Stimulated activated CD8-positive, alpha-beta memory T cell treated with anti-CD3 and anti-CD28 coated beads, Interleukin-4, amount 100 ng/mL, for 4 hours (primary cell): ENCODE measurements around the gene POLDIP3.
A peak's percentile ranks its signal among the peaks of the same experiment; 100 is the strongest.
"Not testable (repeated sequence)": the region's sequence is repeated elsewhere in the genome, so short reads cannot be mapped to it uniquely, and the experiment has no call there.

Source experiments
- DNase-seq, 2 donors: peaks; one replicate each; pipeline ENCODE4 v3.0.0-alpha.2; 2020; ENCODE audit warnings: low read depth in 2 of 2, low spot score in 1 of 2

POLDIP3 gene

DNA sequence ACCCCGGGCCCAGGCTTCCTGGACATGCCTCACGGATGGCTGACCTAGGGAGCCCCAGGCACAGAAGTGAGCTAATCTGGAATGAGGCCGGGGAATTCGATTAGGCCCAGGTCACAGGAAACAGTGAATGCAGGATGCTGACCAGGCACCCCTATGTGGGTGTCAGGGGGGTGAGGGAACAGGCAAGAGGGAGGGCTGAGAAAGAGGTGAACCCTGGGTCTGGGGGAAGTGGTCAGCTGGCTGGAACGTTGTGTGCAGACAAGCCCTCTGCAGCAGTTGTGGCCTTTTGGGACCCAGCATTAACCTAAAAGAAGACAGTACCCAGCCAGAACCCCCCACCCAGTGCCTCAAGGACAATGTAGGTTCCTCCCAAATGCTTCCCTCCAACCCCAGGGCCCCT lies 52.8 kb downstream of the POLDIP3 start:
- DNase-seq = no peak

DNA sequence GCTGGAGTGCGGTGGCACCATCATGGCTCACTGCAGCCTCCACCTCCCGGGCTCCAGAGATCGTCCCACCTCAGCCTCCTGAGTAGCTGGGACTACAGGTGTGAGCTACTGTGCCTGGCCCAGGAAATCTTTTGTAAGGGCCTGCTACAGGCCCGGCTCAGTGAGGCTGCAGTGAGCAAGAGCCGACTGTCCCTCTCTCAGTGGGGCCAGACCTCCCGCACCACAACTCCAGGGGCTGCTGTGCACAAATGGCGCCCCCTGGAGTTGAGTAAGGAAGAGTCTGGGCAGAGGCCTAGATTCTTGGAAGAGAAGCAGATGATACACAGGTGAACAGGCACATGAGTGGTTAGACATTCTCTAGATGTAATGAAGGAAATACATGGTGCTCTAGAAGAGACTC lies 53.9 kb downstream of the POLDIP3 start:
- DNase-seq = no peak

GRCh38 chr22:42560381-42560780 lies 54.3 kb downstream of the POLDIP3 start:
- DNase-seq = no peak

DNA sequence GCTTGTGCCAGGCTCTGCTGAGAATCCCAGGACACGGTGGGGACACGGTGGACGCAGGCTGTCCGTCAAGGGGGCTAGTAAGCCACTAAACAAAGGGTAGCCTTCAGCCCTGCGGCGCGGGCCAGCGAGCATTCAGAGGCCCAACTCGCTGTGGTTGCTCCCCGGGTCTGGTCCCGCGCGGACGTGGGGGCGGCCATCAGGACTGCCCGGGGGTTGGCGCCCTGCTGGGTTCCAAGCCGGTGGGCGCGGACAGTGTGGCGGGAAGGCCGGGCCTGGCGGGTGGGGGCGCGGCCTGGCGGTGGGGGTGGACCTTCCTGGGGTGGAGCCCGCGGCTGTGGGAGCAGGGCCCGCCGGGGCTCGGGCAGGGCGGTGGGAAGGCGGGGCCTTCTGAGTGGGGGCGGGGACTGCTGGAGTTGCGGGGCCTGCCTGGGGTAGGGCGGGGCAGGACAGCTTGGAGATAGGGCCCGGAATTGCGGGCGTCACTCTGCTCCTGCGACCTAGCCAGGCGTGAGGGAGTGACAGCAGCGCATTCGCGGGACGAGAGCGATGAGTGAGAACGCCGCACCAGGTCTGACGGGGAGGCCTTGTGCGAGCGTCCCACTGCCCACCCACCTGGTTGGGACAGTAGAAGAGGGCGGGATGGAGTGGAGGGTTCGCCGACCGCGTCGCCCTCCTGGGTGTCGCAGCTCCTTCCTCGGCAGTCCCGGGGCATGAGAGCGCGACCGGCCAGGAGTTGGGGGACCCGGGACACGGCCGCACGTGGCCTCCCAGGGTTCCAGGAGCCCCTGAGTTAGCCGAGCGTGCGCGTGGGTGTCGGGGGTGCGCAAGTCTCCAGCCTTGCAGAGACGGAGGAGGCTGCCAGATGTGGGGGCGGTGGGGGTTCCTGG lies 61.0 kb downstream of the POLDIP3 start, which contains the start of gene SERHL2:
Gene SERHL2 (plus strand): TSS at position 482 of the 887 bp plus-strand sequence. CDS start 65 bp downstream, at position 547.
- peak; percentile 24 to 60 for DNase-seq

- not testable (repeated sequence) for DNase-seq
These were observed 62.4 kb downstream of the POLDIP3 start for GRCh38 chr22:42552294-42552647.

- no peak for DNase-seq
These were observed 65.2 kb downstream of the POLDIP3 start for GRCh38 chr22:42549331-42550060.

DNA sequence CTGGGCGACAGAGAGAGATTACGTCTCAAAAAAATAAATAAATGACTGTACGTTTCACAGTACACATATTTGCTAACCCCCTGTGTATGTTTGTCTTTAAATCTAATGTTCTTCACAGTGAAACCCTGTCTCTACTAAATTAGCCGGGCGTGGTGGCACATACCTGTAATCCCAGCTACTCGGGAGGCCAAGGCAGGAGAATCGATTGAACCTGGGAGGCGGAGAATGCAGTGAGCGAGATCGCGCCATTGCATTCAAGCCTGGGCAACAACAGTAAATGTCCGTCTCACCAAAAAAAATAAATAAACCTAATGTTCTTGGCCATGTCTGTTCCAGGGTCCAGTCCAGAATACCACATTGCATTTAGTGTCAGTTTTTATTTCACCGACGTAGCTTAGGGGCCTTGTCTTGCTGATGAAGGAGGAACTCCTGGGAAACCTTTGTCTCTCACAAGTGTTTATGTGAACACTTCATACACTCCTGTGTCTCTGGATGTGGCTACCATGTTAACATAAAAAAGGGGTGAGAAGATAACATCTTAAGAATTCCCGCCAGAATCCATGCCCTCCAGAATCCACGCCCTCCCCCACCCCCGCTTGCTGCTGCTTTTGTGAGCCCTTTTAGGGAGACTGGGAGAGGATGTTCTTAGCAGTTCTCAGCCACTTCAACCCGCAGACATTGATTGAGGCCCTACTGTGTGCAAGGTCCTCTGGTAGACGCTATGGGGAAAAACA lies 65.9 kb downstream of the POLDIP3 start:
- no peak for DNase-seq

DNA sequence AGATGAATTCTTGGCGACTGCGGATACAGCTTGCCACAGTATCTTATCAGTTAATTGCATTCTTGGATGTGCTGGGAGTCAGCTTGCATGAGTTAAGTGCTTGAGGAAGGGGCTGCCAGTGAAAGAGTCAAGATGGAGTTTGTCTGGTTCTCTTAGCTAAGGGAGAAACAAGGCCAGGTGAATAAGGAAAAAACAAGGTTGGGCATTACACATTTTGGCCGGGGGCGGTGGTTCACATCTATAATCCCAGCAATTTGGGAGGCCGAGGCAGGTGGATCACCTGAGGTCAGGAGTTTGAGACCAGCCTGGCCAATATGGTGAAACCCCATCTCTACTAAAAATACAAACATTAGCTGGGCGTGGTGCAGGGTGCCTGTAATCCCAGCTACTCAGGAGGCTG lies 66.6 kb downstream of the POLDIP3 start:
- not testable (repeated sequence) for DNase-seq

- no peak for DNase-seq
These were observed 67.1 kb downstream of the POLDIP3 start for GRCh38 chr22:42547562-42547961.

DNA sequence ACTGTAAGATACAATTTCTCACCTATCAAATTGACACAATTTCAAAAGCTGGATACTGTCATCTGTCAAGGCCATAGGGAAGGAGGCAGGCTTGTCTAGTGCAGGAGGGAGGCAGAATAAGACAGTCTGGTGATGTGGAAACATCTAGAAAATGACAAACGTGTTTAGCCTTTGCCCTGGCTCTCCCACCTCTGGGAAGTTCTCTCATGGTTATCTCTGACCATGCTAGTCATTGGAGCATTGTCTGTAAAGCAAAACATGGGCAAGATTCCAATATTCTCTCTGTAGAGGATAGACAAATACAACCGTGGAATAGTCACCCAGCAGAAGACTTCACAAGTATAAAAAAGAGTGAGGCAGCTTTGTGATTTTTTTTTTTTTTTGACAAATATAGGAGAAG lies 70.0 kb downstream of the POLDIP3 start:
- DNase-seq = no peak

DNA sequence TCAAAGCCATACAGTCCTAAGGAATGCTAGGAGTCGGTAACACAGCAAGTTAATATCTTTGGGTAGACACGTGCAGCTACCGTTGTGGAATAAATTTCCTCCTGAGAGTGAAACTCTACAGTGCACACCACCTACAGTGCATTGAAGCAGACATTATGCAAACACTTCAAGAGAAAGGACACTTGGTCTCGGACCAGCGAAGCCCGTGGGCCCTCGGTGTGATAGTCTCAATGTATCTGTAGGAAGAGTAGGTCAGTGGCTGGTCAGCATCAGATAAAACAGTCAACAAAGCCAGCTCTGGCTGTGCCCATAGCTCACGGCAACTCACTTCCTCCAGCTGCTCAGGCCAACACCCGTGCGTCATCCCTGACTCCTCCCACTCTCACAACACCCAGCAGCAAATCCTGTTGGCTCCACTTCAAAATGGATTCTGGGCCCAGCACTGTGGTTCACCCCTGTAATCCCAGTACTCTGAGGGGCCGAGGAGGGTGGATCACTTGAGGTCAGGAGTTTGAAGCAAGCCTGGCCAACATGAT lies 75.4 kb downstream of the POLDIP3 start:
- DNase-seq = not testable (repeated sequence)

DNA sequence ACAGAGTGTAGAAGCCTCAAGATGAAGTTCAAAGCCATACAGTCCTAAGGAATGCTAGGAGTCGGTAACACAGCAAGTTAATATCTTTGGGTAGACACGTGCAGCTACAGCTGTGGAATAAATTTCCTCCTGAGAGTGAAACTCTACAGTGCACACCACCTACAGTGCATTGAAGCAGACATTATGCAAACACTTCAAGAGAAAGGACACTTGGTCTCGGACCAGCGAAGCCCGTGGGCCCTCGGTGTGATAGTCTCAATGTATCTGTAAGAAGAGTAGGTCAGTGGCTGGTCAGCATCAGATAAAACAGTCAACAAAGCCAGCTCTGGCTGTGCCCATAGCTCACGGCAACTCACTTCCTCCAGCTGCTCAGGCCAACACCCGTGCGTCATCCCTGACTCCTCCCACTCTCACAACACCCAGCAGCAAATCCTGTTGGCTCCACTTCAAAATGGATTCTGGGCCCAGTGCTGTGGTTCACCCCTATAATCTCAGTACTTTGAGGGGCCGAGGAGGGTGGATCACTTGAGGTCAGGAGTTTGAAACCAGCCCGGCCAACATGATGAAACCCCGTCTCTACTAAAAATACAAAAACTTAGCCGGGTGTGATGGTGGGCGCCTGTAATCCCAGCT lies 77.4 kb downstream of the POLDIP3 start:
- DNase-seq = not testable (repeated sequence)

DNA sequence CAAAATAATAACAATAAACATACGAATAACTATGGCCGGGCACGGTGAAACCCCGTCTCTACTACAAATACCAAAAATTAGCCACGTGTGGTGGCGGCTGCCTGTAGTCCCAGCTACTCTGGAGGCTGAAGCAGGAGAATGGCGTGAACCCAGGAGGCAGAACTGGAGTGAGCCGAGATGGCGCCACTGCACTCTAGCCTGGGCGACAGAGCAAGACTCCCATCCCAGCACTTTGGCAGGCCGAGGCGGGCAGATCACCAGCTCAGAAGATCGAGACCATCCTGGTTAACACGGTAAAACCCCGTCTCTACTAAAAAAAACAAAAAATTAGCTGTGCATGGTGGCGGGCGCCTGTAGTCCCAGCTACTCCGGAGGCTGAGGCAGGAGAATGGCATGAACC lies 78.0 kb downstream of the POLDIP3 start:
- DNase-seq = not testable (repeated sequence)

DNA sequence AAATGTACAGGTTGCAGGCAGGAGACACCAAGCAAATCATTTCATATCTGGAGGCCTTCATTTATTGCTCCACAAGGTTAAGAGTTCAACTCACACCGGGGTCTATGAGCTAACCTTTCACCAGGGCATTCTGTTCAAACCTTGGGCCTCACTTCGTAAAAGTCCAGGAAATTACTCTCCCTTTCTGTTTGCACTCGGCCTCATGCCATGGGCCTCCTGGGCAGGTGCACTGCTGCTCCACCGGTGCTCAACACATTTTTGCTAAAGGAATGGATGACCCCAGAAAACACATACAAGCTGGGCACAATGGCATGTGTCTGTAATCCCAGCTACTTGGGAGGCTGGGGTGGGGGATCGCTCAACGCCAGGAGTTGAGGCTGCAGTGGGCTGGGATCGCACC lies 78.5 kb downstream of the POLDIP3 start:
- DNase-seq = no peak

DNA sequence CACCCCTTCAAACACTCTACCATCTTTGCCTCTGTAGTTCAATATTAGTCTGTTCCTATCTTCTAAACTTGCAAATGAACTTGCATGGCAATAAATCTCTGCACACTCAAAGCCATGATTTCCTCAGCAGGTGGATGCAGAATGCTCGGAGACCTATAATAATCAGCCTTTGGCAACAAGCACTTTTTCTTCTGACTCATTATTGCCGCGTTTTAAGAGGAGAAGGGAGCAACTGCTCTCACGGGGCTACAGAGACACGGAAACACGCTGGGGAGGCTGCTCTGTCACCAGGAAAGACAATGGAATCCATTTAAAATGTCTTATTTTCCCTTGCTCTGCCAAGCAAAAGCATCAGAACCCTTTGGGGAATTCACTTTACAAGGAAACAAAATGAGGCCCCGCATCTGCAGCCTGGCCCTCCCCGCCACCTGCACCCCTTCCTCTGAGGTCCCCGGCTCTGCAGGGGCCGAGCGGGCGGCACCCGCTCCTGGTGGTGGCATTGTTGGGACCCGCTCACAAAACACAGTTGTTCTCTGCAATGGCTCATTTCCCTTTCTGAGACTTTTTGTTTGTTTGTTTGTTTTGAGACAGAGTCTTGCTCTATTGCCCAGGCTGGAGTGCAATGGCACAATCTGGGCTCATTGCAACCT lies 79.5 kb downstream of the POLDIP3 start:
- not testable (repeated sequence) for DNase-seq
